ENCODE results near the gene ZNF587. TPM values are rescaled to one million over a fixed set of nuclear protein-coding genes. Genes with fewer than 3 reads are reported as not detected.

ZNF587 gene
- total RNA-seq, 1 donor from 2014 or later, result 61.1 TPM

GRCh38 chr19:57814505-57815246, 35.0 kb upstream of the ZNF587 start, which contains the start of gene ZNF552:
Gene ZNF552, minus strand, starts transcription at chr19:57814913. Its CDS starts 170 bp downstream, at chr19:57814743.
- ATAC-seq (ENCODE audit: low read depth), result peak; percentile 81
- H3K36me3 Mint-ChIP-seq (ENCODE audit: low read depth), result peaks cover 32% of the 10 kb centered on the region
- POLR2A ChIA-PET, result interaction anchor here (0.6 to 1.2 kb wide), 10 partner anchors 12 to 705 kb away, joined by 3 to 7 read pairs (median 3); partner anchors contain the start of genes ZBTB45, ZNF154, ZNF417 and ZNF551
- no peaks in the 10 kb centered on the region for H3K27me3 Mint-ChIP-seq
- H3K4me1 Mint-ChIP-seq, result peaks cover 44% of the 10 kb centered on the region
- intact Hi-C loops (cut with micrococcal nuclease), result loop anchor here (1.0 to 10.0 kb wide), 7 partner anchors 12 to 572 kb away; partner anchors contain the start of genes ZNF17, ZNF329, ZNF460 and ZNF586
- peak within 1 kb of the TSS; percentile 84 for H3K27ac Mint-ChIP-seq
- H3K4me3 Mint-ChIP-seq, result peak within 1 kb of the TSS; percentile 93
- CTCF ChIA-PET, result no interaction called here
- no peaks in the 10 kb centered on the region for H3K9me3 Mint-ChIP-seq
- peak; percentile 57 for DNase-seq
- TF ChIP-seq CTCF (IDR thresholded peaks at IDR 0.05), result no peak

DNA sequence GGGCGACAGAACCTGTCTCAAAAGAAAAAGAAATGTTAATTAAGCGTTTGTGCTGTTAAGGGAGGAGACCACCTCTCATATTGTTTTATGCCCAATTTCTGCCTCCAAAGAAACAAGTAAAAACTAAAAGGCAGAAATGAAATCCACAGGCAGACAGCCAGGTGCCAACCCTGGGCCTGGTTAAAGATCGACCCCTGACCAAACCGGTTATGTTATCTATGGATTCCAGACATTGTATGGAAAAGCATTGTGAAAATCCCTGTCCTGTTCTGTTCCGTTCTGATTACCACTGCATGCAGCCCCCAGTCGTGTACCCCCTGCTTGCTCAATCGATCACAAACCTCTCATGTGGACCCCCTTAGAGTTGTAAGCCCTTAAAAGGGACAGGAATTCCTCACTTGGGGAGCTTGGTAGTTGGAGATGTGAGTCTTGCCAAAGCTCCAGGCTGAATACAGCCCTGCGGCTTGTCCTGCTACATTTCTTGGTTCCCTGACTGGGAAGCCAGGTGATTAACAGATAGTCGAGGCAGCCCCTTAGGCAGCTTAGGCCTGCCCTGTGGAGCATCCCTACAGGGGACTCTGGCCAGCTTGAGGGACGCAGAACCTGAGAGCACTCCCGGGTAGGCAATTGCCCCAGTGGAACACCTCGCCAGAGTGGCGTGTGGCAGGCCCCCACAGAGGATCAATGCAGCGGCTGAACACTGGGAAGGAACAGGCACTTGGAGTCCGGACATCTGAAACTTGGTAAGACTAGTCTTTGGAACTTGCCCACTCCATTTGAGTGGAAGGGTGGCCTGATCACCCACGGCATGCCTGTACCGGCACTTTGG, 34.2 kb upstream of the ZNF587 start:
- H3K4me3 Mint-ChIP-seq, result peak overlapping the region; percentile 93
- POLR2A ChIA-PET, result interaction anchor here (0.7 to 1.2 kb wide), 8 partner anchors 13 to 705 kb away, joined by 3 to 7 read pairs (median 3); partner anchors contain the start of genes ZBTB45, ZNF154, ZNF417 and ZNF551
- H3K27ac Mint-ChIP-seq, result peak overlapping the region; percentile 84
- no peaks in the 10 kb centered on the region for H3K9me3 Mint-ChIP-seq
- H3K36me3 Mint-ChIP-seq (ENCODE audit: low read depth), result peaks cover 29% of the 10 kb centered on the region
- CTCF ChIA-PET, result no interaction called here
- intact Hi-C loops (cut with micrococcal nuclease), result loop anchor here (2.0 to 10.0 kb wide), 5 partner anchors 69 to 573 kb away; partner anchors contain the start of genes ZNF17, ZNF329, ZNF460 and ZNF776
- no peak for DNase-seq
- no peak for TF ChIP-seq CTCF (IDR thresholded peaks at IDR 0.05)
- ATAC-seq (ENCODE audit: low read depth), result no peak
- H3K4me1 Mint-ChIP-seq, result peaks cover 50% of the 10 kb centered on the region
- H3K27me3 Mint-ChIP-seq, result no peaks in the 10 kb centered on the region

GRCh38 chr19:57816652-57817051, 33.0 kb upstream of the ZNF587 start:
- H3K27ac Mint-ChIP-seq, result no peak overlapping the region
- no peak for TF ChIP-seq CTCF (IDR thresholded peaks at IDR 0.05)
- H3K4me1 Mint-ChIP-seq, result peaks cover 56% of the 10 kb centered on the region
- peaks cover 23% of the 10 kb centered on the region for H3K36me3 Mint-ChIP-seq (ENCODE audit: low read depth)
- ChIA-PET CTCF (no interaction called here), POLR2A (interaction anchor here (1.4 kb wide), 1 partner anchor 186 kb away, joined by 3 read pairs; the partner anchor contains the start of gene ZNF606)
- intact Hi-C loops (cut with micrococcal nuclease), result loop anchor here (5.0 to 10.0 kb wide), 4 partner anchors 338 to 574 kb away; partner anchors contain the start of genes ZNF17, ZNF329, ZNF460 and ZNF805
- H3K4me3 Mint-ChIP-seq, result no peak overlapping the region
- no peak for DNase-seq
- no peaks in the 10 kb centered on the region for H3K27me3 Mint-ChIP-seq
- no peak for ATAC-seq (ENCODE audit: low read depth)
- H3K9me3 Mint-ChIP-seq, result no peaks in the 10 kb centered on the region

GRCh38 chr19:57817976-57818375, 31.7 kb upstream of the ZNF587 start:
- ATAC-seq (ENCODE audit: low read depth) (no peak), DNase-seq (no peak)
- H3K27me3 Mint-ChIP-seq, result no peaks in the 10 kb centered on the region
- ChIA-PET POLR2A (interaction anchor here (1.4 to 2.3 kb wide), 2 partner anchors 99 to 185 kb away, joined by 3 to 12 read pairs; partner anchors contain the start of genes ZNF417 and ZNF606), CTCF (no interaction called here)
- peaks cover 54% of the 10 kb centered on the region for H3K4me1 Mint-ChIP-seq
- intact Hi-C loops (cut with micrococcal nuclease), result loop anchor here (5.0 to 10.0 kb wide), 4 partner anchors 337 to 576 kb away; partner anchors contain the start of genes ZNF17, ZNF329, ZNF460 and ZNF805
- no peaks in the 10 kb centered on the region for H3K9me3 Mint-ChIP-seq
- no peak overlapping the region for H3K4me3 Mint-ChIP-seq
- TF ChIP-seq CTCF (IDR thresholded peaks at IDR 0.05), result no peak
- H3K27ac Mint-ChIP-seq, result peak overlapping the region; percentile 63
- peaks cover 22% of the 10 kb centered on the region for H3K36me3 Mint-ChIP-seq (ENCODE audit: low read depth)

Measured in activated B cell treated with CpG ODN at 0.5 μM for 24 hours (primary cell).